Measurements from ENCODE around the gene CHMP4A. TPM values are rescaled to one million over a fixed set of nuclear protein-coding genes. Genes with fewer than 3 reads are reported as not detected.

Gene CHMP4A
- total RNA-seq, 2 experiments from 2014 or later, result 79.8 to 93.2 TPM

GRCh38 chr14:24160850-24161804, 52.2 kb downstream of the CHMP4A start, which contains the start of gene IRF9:
Gene IRF9, plus strand, starts transcription at chr14:24161265. Its CDS starts 880 bp downstream, at chr14:24162145.
- CTCF ChIA-PET, result interaction anchor here (0.7 to 6.2 kb wide), 41 partner anchors 9 to 265 kb away, joined by 3 to 69 read pairs (median 6); partner anchors contain the start of genes CARMIL3, CHMP4A, CIDEB and DCAF11
- peak; percentile 98 for DNase-seq
- Mint-ChIP-seq H3K9me3 (no peaks in the 10 kb centered on the region), H3K4me3 (peak within 1 kb of the TSS; percentile 93), H3K27me3 (no peaks in the 10 kb centered on the region), H3K36me3 (ENCODE audit: low read depth) (peaks cover 85% of the 10 kb centered on the region), H3K4me1 (peaks cover 58% of the 10 kb centered on the region), H3K27ac (peak within 1 kb of the TSS; percentile 100)
- POLR2A ChIA-PET, result interaction anchor here (1.1 to 3.4 kb wide), 6 partner anchors 14 to 81 kb away, joined by 4 to 25 read pairs (median 6); partner anchors contain the start of genes DCAF11, EMC9, NRL and PSME1

DNA sequence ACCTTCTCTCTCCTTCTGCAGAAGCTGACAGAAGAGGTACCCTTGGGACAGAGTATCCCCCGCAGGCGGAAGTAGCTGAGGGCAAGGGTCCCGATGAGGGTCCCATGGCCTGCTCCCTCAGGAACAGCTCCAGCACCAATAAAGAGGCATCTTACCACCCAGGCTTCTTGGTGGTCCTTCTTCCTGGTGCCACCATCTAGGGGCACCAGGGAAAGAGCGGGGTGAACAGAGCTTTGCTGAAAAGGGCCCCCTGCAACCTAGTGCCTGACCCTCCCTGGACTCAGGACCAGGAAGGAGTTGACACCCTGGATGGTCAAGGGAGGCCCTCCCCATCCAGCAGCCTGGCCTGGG, 52.8 kb downstream of the CHMP4A start:
- CTCF ChIA-PET, result interaction anchor here (0.9 to 6.2 kb wide), 36 partner anchors 9 to 265 kb away, joined by 3 to 69 read pairs (median 7); partner anchors contain the start of genes CARMIL3, CHMP4A, CIDEB and DCAF11
- peaks cover 84% of the 10 kb centered on the region for H3K36me3 Mint-ChIP-seq (ENCODE audit: low read depth)
- POLR2A ChIA-PET, result interaction anchor here (1.3 to 3.4 kb wide), 5 partner anchors 13 to 82 kb away, joined by 5 to 25 read pairs (median 6); partner anchors contain the start of genes DCAF11, EMC9, NRL and PSME1
- peak overlapping the region; percentile 100 for H3K27ac Mint-ChIP-seq
- peak overlapping the region; percentile 93 for H3K4me3 Mint-ChIP-seq
- H3K27me3 Mint-ChIP-seq, result no peaks in the 10 kb centered on the region
- H3K9me3 Mint-ChIP-seq, result no peaks in the 10 kb centered on the region
- DNase-seq, result no peak
- H3K4me1 Mint-ChIP-seq, result peaks cover 54% of the 10 kb centered on the region

- POLR2A ChIA-PET, result interaction anchor here (0.7 to 3.4 kb wide), 3 partner anchors 9 to 23 kb away, joined by 4 to 25 read pairs (median 6); partner anchors contain the start of genes PSME1, PSME2 and RNF31
- peak overlapping the region; percentile 31 for H3K4me3 Mint-ChIP-seq
These were observed 53.4 kb downstream of the CHMP4A start for GRCh38 chr14:24159777-24160498.

More at GRCh38 chr14:24159777-24160498, 53.4 kb downstream of the CHMP4A start:
- H3K27me3 Mint-ChIP-seq, result no peaks in the 10 kb centered on the region
- peaks cover 84% of the 10 kb centered on the region for H3K36me3 Mint-ChIP-seq (ENCODE audit: low read depth)
- no peaks in the 10 kb centered on the region for H3K9me3 Mint-ChIP-seq
- no peak for DNase-seq
- H3K4me1 Mint-ChIP-seq, result peaks cover 52% of the 10 kb centered on the region
- peak overlapping the region; percentile 100 for H3K27ac Mint-ChIP-seq
- CTCF ChIA-PET, result interaction anchor here (1.1 to 6.2 kb wide), 22 partner anchors 8 to 266 kb away, joined by 3 to 69 read pairs (median 12); partner anchors contain the start of genes CIDEB, DCAF11, EMC9 and IPO4

Other genes with a start within 250 kb of the CHMP4A start
- 10 to 100 TPM; 22.5 to 24.8 TPM for gene DHRS4L2, start 224.6 kb downstream of the CHMP4A start, total RNA-seq
- 1 to 10 TPM in 1 of 2 experiments, under 1 TPM in 1; 0.83 to 1.1 TPM for gene CARMIL3, start 161.5 kb downstream of the CHMP4A start, total RNA-seq
- not detected for gene CPNE6, start 141.9 kb downstream of the CHMP4A start, total RNA-seq
- 10 to 100 TPM; 57.4 to 60.3 TPM for gene PCK2, start 119.2 kb downstream of the CHMP4A start, total RNA-seq
- gene DCAF11, start 98.7 kb downstream of the CHMP4A start, total RNA-seq, result 100 to 1,000 TPM; 106 to 116 TPM
- gene NRL, start 98.5 kb downstream of the CHMP4A start, total RNA-seq, result 1 to 10 TPM; 3.1 to 3.3 TPM
- 1 to 10 TPM; 1.9 to 2.0 TPM for gene FITM1, start 82.8 kb downstream of the CHMP4A start, total RNA-seq
- gene PSME1, start 77.3 kb downstream of the CHMP4A start, total RNA-seq, result 100 to 1,000 TPM; 498 to 547 TPM
- gene EMC9, start 71.9 kb downstream of the CHMP4A start, total RNA-seq, result 10 to 100 TPM; 37.1 to 41.0 TPM
- gene PSME2, start 66.9 kb downstream of the CHMP4A start, total RNA-seq, result 100 to 1,000 TPM; 644 to 698 TPM
- 100 to 1,000 TPM; 147 to 160 TPM for gene RNF31, start 66.0 kb downstream of the CHMP4A start, total RNA-seq
- 100 to 1,000 TPM; 285 to 286 TPM for gene IRF9, start 52.2 kb downstream of the CHMP4A start, total RNA-seq
- 10 to 100 TPM; 52.8 to 61.0 TPM for gene REC8, start 41.4 kb downstream of the CHMP4A start, total RNA-seq
- gene IPO4, start 24.7 kb downstream of the CHMP4A start, total RNA-seq, result 10 to 100 TPM; 45.3 to 48.7 TPM
- 10 to 100 TPM; 28.6 to 33.2 TPM for gene TM9SF1, start 18.0 kb downstream of the CHMP4A start, total RNA-seq
- under 1 TPM; 0.52 to 0.60 TPM for gene TSSK4, start 7.8 kb downstream of the CHMP4A start, total RNA-seq
- 10 to 100 TPM; 10.1 to 10.7 TPM for gene MDP1, start 2.6 kb upstream of the CHMP4A start, total RNA-seq
- 100 to 1,000 TPM; 178 to 229 TPM for gene NEDD8, start 18.9 kb upstream of the CHMP4A start, total RNA-seq
- 10 to 100 TPM; 72.0 to 74.5 TPM for gene GMPR2, start 19.4 kb upstream of the CHMP4A start, total RNA-seq
- gene TINF2, start 29.1 kb upstream of the CHMP4A start, total RNA-seq, result 100 to 1,000 TPM; 130 to 141 TPM
- 1 to 10 TPM; 6.5 TPM for gene TGM1, start 49.7 kb upstream of the CHMP4A start, total RNA-seq
- gene RABGGTA, start 58.1 kb upstream of the CHMP4A start, total RNA-seq, result 10 to 100 TPM; 54.8 to 55.0 TPM
- gene DHRS1, start 86.3 kb upstream of the CHMP4A start, total RNA-seq, result 10 to 100 TPM; 31.7 to 35.0 TPM
- gene NOP9, start 86.4 kb upstream of the CHMP4A start, total RNA-seq, result 10 to 100 TPM; 30.8 to 35.2 TPM
- gene CIDEB, start 94.5 kb upstream of the CHMP4A start, total RNA-seq, result 10 to 100 TPM; 28.7 to 30.9 TPM
- gene LTB4R2, start 96.7 kb upstream of the CHMP4A start, total RNA-seq, result 10 to 100 TPM; 18.6 to 21.7 TPM
- 10 to 100 TPM; 26.6 to 28.3 TPM for gene LTB4R, start 98.0 kb upstream of the CHMP4A start, total RNA-seq
- 1 to 10 TPM; 4.1 to 5.3 TPM for gene ADCY4, start 121.6 kb upstream of the CHMP4A start, total RNA-seq
- gene RIPK3, start 126.5 kb upstream of the CHMP4A start, total RNA-seq, result 10 to 100 TPM; 37.5 to 41.4 TPM
- not detected for gene NFATC4, start 154.7 kb upstream of the CHMP4A start, total RNA-seq
- gene NYNRIN, start 185.5 kb upstream of the CHMP4A start, total RNA-seq, result under 1 TPM; 0.23 to 0.35 TPM
- 1 to 10 TPM; 5.2 to 5.3 TPM for gene CBLN3, start 216.2 kb upstream of the CHMP4A start, total RNA-seq
- 10 to 100 TPM; 59.7 to 71.5 TPM for gene KHNYN, start 216.5 kb upstream of the CHMP4A start, total RNA-seq
- gene SDR39U1, start 229.3 kb upstream of the CHMP4A start, total RNA-seq, result 10 to 100 TPM; 52.8 to 54.9 TPM